GM21717 (cell line): ENCODE data around the gene RARS1.
"Not testable (repeated sequence)": the region's sequence is repeated elsewhere in the genome, so short reads cannot be mapped to it uniquely, and the experiment has no call there.

ENCODE experiments used
- ATAC-seq: cut with Tn5 transposase; IDR thresholded peaks from one replicate; pipeline ENCODE4 v1.9.1; 2021; ENCODE audit warnings: mild to moderate bottlenecking, moderate library complexity; ENCODE audit not compliant: unreplicated experiment

The RARS1 gene

GRCh38 chr5:168480601-168481000 lies 5.7 kb upstream of the RARS1 start:
- no peak for ATAC-seq

DNA sequence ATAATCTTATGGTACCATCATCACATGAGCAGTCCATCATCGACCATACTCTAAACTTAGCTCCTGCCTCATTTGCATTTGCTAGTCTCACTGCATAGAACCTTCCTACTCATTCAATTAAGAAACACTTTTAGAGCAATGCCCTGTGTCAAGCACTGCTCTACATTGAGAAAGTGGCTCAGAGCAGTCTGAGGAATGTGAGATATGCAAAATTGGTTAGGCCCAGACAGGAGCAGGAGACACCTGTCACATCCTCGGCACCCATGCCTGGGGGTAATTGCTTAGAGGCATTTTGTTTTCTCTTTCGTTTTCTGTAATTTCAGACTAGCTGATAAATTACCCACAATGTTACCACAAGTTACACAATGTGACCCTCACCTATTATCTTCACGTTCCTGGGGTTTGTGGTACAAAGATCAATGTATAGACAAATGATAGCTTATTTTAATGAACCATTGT lies 4.9 kb upstream of the RARS1 start:
- peak; percentile 99 for ATAC-seq

DNA sequence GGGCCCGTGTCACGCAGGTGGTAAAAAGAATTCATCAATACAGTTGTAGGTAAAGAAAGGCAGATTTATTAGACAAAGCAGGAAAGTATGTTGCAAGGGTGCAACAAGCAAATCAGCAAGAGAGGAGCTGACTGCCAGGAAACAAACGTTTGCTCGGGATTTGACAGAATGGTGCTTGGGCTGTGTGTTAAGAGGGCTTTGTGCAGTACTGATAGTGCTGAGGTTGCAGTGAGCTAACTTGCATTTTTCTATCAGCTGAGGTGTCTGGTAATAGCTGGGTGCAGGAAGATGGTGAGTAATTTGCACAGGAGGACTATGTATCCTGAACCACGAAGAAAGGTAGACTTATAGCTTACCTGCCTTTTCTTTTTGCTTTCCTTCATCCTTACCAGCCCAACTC lies 3.9 kb upstream of the RARS1 start:
- ATAC-seq, result no peak

DNA sequence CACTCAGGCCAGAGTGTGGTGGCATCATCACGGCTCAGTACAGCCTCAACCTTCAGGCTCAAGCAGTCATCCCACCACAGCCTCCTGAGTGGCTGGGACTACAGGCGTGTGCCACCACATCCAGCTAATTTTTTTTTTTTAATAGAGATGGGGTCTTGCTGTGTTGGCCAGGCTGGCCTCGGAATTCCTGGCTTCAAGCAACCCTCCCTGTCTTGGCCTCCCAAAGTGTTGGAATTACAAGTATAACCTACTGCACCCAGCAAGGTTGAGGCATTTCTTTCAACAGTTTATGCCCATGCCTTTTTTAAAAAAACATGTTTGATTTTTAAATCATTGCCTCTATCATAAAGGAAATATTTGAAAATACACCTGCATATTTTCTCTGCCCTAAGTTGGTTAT lies 2.8 kb downstream of the RARS1 start:
- ATAC-seq, result no peak

DNA sequence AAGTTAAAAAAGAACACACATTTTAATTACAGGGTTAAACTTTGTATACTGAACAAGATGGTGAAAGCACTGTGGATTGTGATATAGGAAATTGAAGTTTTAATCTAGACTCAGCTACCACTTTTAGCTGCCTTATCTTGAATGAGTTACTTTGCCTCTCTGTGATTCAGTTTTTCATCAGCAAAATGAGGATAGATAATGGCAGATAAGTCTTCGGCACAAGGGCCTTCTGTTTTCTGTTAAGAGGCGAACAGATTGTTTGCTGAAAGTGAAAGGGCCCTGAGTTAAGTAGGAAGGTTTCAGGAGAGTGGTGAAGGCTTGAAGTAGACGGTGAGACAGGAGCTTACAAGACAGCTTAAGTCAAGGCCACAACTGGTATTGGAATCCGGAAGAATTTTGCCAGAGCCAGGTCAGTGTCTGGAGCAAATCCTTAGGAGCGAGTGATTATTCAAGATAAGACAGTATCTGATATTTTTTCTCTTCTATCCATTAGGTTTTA lies 7.8 kb downstream of the RARS1 start:
- ATAC-seq, result no peak

- ATAC-seq, result no peak
These were observed 16.4 kb downstream of the RARS1 start for GRCh38 chr5:168502563-168503237.

DNA sequence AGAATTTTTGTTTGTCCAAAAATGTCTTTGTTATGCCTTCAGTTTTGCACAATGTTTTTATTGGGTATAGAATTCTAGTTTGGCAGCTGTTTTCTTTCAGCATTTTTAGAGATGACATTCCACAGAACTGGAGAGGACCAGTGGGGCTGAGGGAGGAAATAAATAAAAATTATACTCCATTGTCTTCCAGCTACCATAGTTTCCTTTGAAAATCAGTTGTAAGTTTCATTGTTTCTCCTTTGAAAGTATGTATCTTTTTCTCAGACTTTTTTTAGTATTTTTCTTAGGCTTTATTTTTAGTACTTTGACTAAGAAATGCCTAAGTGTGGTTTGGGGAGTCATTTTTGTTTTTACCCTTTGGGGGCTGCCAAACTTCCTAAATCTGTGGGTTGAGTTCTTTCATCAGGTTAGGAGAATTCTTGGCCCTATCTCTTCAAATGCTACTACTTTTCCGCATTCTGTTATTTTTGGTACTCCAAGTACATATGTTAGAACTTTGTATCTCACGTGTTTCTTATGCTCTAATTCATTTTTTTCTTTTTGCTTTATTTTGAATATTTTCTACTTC lies 27.7 kb downstream of the RARS1 start:
- ATAC-seq, result no peak

DNA sequence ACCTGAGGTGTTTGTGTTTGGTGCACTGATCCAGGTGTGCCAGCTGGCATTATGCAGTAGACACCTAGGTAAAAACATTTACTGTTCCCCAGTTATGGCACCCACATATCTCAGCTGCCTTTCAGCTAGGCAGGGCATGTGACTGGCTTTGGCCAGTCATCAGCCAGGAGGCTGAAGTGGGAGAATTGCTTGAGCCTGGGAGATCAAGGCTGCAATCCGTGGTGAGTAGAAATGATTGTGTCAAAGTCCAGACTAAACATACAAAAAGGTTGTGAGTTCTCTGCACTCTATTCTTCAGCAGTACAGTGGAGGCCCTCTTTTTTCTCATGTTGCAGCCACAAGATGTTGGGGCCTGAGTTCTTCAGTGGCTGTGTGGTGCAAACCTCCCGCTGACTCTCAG lies 39.6 kb downstream of the RARS1 start:
- no peak for ATAC-seq

DNA sequence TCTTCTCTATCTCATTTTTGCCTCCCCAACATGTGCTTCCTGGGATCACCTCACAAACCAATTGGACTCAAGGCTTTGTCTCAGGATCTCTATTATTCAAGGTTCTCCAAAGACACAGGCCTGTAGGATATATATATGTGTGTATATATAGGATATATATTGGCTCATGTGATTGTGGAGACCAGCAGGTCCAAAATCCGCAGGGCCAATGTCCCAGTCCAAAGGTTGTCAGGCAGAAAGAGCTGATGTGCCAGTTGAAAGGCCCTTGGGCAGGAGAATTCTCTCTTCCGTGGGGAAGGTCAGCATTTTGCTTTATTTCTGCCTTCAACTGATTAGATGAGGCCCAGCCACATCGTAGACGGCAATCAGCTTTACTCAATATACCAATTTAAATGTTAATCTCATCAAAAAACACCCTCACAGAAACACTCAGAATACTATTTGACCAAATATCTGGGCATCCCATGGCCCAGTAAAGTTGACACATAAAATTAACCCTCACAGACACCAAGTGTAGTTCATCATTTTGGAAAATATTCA lies 41.6 kb downstream of the RARS1 start:
- ATAC-seq, result no peak

GRCh38 chr5:168528521-168529373 lies 42.5 kb downstream of the RARS1 start, which contains the start of gene FBLL1:
TSS of gene FBLL1 (plus strand) at chr5:168529305. CDS start at chr5:168529505, 200 bp downstream.
- no peak for ATAC-seq

DNA sequence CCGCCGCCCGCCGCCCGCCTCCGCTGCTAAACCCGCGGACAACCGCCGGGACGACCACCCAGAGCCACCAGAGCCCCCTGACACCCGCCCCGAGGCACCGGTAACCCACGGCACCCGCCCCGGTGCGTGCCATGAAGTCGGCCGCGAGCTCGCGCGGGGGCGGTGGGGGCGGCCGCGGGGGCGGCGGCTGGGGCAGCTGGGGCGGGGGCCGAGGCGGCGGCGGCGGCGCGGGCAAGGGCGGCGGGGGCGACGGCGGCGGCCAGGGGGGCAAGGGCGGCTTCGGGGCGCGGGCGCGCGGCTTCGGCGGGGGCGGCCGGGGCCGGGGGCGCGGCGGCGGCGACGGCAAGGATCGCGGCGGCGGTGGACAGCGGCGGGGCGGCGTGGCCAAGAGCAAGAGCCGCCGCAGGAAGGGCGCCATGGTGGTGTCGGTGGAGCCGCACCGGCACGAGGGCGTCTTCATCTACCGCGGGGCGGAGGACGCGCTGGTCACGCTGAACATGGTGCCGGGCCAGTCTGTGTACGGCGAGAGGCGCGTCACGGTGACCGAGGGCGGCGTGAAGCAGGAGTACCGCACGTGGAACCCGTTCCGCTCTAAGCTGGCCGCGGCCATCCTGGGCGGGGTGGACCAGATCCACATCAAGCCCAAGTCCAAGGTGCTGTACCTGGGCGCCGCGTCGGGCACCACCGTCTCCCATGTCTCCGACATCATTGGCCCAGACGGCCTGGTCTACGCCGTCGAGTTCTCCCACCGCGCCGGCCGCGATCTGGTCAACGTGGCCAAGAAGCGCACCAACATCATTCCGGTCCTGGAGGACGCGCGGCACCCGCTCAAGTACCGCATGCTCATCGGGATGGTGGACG lies 43.3 kb downstream of the RARS1 start:
- ATAC-seq, result no peak

- no peak for ATAC-seq
These were observed 44.4 kb downstream of the RARS1 start for GRCh38 chr5:168530621-168531150.

- ATAC-seq, result no peak
These were observed 44.9 kb downstream of the RARS1 start for GRCh38 chr5:168531191-168531590.

- no peak for ATAC-seq
These were observed 46.0 kb downstream of the RARS1 start for GRCh38 chr5:168531987-168532864.

- ATAC-seq, result not testable (repeated sequence)
These were observed 48.1 kb downstream of the RARS1 start for GRCh38 chr5:168534351-168534750.

- ATAC-seq, result no peak
These were observed 50.9 kb downstream of the RARS1 start for GRCh38 chr5:168537176-168537575.

GRCh38 chr5:168549554-168549953 lies 63.3 kb downstream of the RARS1 start:
- ATAC-seq, result no peak

- ATAC-seq, result no peak
These were observed 64.4 kb downstream of the RARS1 start for GRCh38 chr5:168550656-168551055.

- ATAC-seq, result no peak
These were observed 65.9 kb downstream of the RARS1 start for GRCh38 chr5:168552146-168552545.
